DOHH2 (cell line): Measurements from ENCODE around the gene PRPF38B.

Experiments used
- CTCF ChIP-seq: fragments of 200-600 bp; sonication (generic); IDR thresholded peaks from one replicate; pipeline ENCODE4 v1.5.1; 2014; ENCODE audit warnings: antibody characterized with exemption, mild to moderate bottlenecking, low read depth, low read length; ENCODE audit not compliant: poor library complexity, severe bottlenecking
- EZH2phosphoT487 ChIP-seq: fragments of 200-600 bp; sonication (generic); IDR thresholded peaks from 2 replicates; pipeline ENCODE4 v1.6.1; 2017; ENCODE audit warnings: borderline replicate concordance, mild to moderate bottlenecking, antibody characterized with exemption, low read length, moderate library complexity, mixed read lengths

GRCh38 chr1:108691128-108691941 lies 775 bp upstream of the PRPF38B start:
- TF ChIP-seq CTCF: no peak
- no peak for TF ChIP-seq EZH2phosphoT487
